ENCODE results near the gene H2AZ2.

Gene H2AZ2

GRCh38 chr7:44783407-44783806, 64.5 kb downstream of the H2AZ2 start:
- DNase-seq, result no peak

- DNase-seq, result no peak
Observed at GRCh38 chr7:44782460-44782859, 65.4 kb downstream of the H2AZ2 start.
